Measurements from ENCODE around the gene CFC1. TPM values are rescaled to one million over a fixed set of nuclear protein-coding genes. Genes with fewer than 3 reads are reported as not detected.
A peak's percentile ranks its signal among the peaks of the same experiment; 100 is the strongest.
"Not testable (repeated sequence)": the region's sequence is repeated elsewhere in the genome, so short reads cannot be mapped to it uniquely, and the experiment has no call there.

The CFC1 gene
- total and polyA plus RNA-seq, 4 donors: not detected

DNA sequence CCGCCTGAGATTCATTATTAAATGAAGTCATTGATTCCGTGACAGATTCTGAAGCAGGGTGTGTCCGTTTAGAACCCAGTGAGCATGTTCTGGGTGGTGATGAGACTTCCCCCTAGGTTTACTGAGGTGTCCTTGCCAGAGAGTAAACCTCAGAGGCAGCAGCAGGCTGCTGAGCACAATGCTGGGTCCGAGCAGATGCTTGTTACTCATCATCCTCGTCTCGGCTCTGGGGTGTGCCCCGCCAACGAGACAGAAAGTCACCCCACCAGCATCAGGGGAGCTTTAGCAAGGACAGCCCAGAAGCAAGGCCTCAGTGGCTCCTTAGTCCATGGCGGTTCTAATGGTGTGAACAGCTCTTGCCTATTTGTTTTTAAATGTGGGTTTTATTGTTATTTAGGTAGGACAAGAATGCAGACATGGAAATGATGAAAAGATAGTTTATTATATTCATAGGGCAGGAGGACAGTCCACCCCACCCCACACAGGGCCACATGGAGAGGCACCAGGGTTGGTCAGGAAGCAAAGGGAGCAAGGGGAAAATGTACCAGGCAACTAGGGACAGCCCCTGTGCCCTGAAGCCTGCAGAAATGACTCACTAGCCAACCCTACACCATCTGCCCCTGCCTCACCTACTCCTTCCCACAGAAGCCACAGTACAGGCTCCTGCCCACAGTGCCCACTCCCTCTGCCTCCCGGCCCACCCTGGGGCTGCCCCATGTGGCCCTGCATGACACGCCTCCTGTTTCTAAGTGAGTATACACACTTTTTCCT, 10.5 kb downstream of the CFC1 start:
- H3K27me3 ChIP-seq (ENCODE audit: control insufficient read depth in 1 of 2, insufficient read depth in 2 of 2, low read length in 1 of 2); H3K27ac ChIP-seq (ENCODE audit: low read depth in 1 of 2, low read length in 2 of 2); H3K4me3 ChIP-seq (ENCODE audit: low read length in 2 of 2); H3K4me1 ChIP-seq (ENCODE audit: control insufficient read depth in 1 of 2, insufficient read depth in 2 of 2, low read length in 2 of 2); ATAC-seq (ENCODE audit: low FRiP score); intact Hi-C loops (cut with DNase I); H3K9me3 ChIP-seq (ENCODE audit: control insufficient read depth, low read length); H3K36me3 ChIP-seq (ENCODE audit: control insufficient read depth in 1 of 2, insufficient read depth in 2 of 2, low read length in 1 of 2): not testable (repeated sequence)
- no CpG with 5 or more reads among the region's 11 CpGs for WGBS, 2 donors
- peak in 1 of 2 donors; percentile 7 for DNase-seq

DNA sequence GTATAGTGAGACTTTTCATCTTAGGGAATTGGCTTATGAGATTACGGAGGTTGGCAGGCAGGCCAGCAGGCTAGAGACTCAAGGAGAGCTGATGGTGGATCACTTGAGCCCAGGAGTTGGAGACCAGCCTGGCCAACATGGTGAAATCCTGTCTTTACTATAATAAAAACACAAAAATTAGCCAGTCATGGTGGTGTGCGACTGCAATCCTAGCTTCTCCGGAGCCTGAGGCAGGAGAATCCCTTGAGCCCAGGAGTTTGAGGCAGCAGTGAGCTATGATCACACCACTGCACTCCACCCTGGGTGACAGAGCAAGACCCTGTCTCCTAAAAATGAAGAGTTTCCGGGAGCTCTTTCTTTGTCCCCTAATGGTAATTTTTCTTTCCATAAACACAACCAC, 14.6 kb downstream of the CFC1 start:
- H3K4me3 ChIP-seq (ENCODE audit: low read length in 2 of 2); intact Hi-C loops (cut with DNase I); H3K9me3 ChIP-seq (ENCODE audit: control insufficient read depth, low read length); H3K27ac ChIP-seq (ENCODE audit: low read depth in 1 of 2, low read length in 2 of 2); ATAC-seq (ENCODE audit: low FRiP score); H3K36me3 ChIP-seq (ENCODE audit: control insufficient read depth in 1 of 2, insufficient read depth in 2 of 2, low read length in 1 of 2); H3K4me1 ChIP-seq (ENCODE audit: control insufficient read depth in 1 of 2, insufficient read depth in 2 of 2, low read length in 2 of 2); H3K27me3 ChIP-seq (ENCODE audit: control insufficient read depth in 1 of 2, insufficient read depth in 2 of 2, low read length in 1 of 2): not testable (repeated sequence)
- peak in 1 of 2 donors; percentile 25 for DNase-seq
- 88 to 94% methylated on average over 2 of the region's 4 CpGs for WGBS, 2 donors

DNA sequence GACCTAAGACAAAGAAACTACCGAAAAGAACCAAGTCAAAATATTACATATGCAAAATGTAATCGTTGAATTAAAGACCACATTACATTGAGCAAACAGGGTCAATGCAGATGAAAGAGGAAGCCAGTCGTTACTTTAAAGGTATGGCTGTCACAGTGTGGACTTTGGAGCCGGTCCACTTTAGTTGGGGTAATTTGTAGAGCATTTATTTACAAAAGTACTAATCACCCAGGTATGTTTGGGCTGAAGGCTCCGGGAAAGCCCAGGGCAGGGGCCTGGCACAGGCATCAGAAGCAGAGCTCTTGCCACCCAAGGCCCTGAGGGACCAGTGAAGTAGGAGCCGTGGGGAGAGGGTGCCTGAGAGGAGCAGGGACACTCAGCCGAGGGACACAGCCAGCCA, 15.8 kb downstream of the CFC1 start:
- H3K4me1 ChIP-seq (ENCODE audit: control insufficient read depth in 1 of 2, insufficient read depth in 2 of 2, low read length in 2 of 2); H3K4me3 ChIP-seq (ENCODE audit: low read length in 2 of 2); DNase-seq; ATAC-seq (ENCODE audit: low FRiP score); H3K9me3 ChIP-seq (ENCODE audit: control insufficient read depth, low read length); H3K27ac ChIP-seq (ENCODE audit: low read depth in 1 of 2, low read length in 2 of 2); H3K36me3 ChIP-seq (ENCODE audit: control insufficient read depth in 1 of 2, insufficient read depth in 2 of 2, low read length in 1 of 2); H3K27me3 ChIP-seq (ENCODE audit: control insufficient read depth in 1 of 2, insufficient read depth in 2 of 2, low read length in 1 of 2); intact Hi-C loops (cut with DNase I): not testable (repeated sequence)
- 71 to 87% methylated on average over 3 to 4 of the region's 7 CpGs for WGBS, 2 donors

DNA sequence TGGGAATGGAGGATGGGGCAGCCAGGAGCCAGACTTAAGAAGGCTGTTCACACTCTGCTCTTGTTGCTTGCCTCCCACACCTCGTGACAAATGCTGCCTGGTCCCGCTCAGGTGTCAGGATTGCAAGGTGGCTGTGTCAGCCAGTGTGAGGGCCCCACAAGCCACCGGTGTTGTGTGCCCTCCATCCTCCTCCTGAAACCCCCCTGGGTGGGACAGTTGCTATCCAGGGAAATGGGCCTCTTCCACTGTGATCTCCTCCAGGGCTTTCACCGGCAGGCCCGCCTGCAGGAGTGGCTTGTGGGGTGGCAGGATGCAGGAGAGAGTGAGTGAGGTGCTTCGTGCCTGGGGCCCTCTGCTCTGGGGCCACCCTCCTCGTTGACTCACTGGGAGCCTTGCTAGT, 16.4 kb downstream of the CFC1 start:
- H3K4me1 ChIP-seq (ENCODE audit: control insufficient read depth in 1 of 2, insufficient read depth in 2 of 2, low read length in 2 of 2); H3K36me3 ChIP-seq (ENCODE audit: control insufficient read depth in 1 of 2, insufficient read depth in 2 of 2, low read length in 1 of 2); H3K4me3 ChIP-seq (ENCODE audit: low read length in 2 of 2); H3K27me3 ChIP-seq (ENCODE audit: control insufficient read depth in 1 of 2, insufficient read depth in 2 of 2, low read length in 1 of 2); intact Hi-C loops (cut with DNase I); H3K9me3 ChIP-seq (ENCODE audit: control insufficient read depth, low read length); H3K27ac ChIP-seq (ENCODE audit: low read depth in 1 of 2, low read length in 2 of 2): not testable (repeated sequence)
- ATAC-seq (ENCODE audit: low FRiP score) (peak; percentile 12), DNase-seq (peak in 1 of 2 donors; percentile 22)
- WGBS, 2 donors: 88% methylated on average over 2 to 3 of the region's 7 CpGs

DNA sequence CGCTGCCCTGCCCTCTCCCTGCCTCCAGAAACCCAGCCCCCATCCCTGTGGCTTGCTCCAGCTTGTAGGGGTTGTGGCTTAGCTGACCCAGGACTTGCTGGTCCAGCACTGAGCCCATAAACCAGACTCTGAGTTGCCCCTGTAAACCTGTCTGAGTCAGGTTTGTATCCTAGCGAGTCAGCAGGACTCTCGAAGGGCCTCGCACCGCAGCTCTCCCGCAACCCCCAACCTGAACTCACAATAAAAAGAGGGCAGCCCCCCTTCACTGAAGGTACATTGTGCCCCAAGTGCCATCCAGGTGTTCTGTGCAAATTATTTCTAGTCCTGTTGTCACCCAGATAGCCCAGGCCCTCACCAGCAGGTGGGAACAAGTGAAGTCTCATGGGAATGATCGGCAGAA, 17.9 kb downstream of the CFC1 start:
- H3K27me3 ChIP-seq (ENCODE audit: control insufficient read depth in 1 of 2, insufficient read depth in 2 of 2, low read length in 1 of 2); H3K4me3 ChIP-seq (ENCODE audit: low read length in 2 of 2); H3K27ac ChIP-seq (ENCODE audit: low read depth in 1 of 2, low read length in 2 of 2); H3K9me3 ChIP-seq (ENCODE audit: control insufficient read depth, low read length); H3K4me1 ChIP-seq (ENCODE audit: control insufficient read depth in 1 of 2, insufficient read depth in 2 of 2, low read length in 2 of 2); intact Hi-C loops (cut with DNase I); H3K36me3 ChIP-seq (ENCODE audit: control insufficient read depth in 1 of 2, insufficient read depth in 2 of 2, low read length in 1 of 2); ATAC-seq (ENCODE audit: low FRiP score): not testable (repeated sequence)
- WGBS, 2 donors: 90 to 98% methylated on average over 6 of the region's 7 CpGs
- DNase-seq: peak in 1 of 2 donors; percentile 31

DNA sequence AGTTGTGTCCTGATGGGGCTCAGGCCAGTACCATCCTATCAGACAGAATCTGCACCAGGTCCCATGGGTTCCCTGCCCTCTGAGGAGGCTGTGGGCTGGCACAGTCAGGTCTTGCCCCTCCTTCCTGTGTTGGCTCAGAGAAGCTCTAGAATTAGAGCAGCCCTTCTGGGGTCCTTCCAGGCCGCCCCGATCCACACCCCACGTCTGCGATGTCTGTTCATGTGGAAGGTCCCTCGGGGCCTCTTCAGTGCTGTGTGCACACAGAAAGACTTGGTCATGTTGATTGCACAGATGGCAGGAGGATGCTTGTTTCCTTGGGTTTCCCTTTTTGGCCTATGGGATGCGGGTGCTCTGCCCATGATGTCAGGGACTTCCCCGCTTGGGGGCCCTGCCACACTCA, 20.3 kb downstream of the CFC1 start:
- DNase-seq: peak in 1 of 2 donors; percentile 55
- H3K4me3 ChIP-seq (ENCODE audit: low read length in 2 of 2); H3K27ac ChIP-seq (ENCODE audit: low read depth in 1 of 2, low read length in 2 of 2); H3K36me3 ChIP-seq (ENCODE audit: control insufficient read depth in 1 of 2, insufficient read depth in 2 of 2, low read length in 1 of 2); H3K4me1 ChIP-seq (ENCODE audit: control insufficient read depth in 1 of 2, insufficient read depth in 2 of 2, low read length in 2 of 2); H3K9me3 ChIP-seq (ENCODE audit: control insufficient read depth, low read length); intact Hi-C loops (cut with DNase I); ATAC-seq (ENCODE audit: low FRiP score); H3K27me3 ChIP-seq (ENCODE audit: control insufficient read depth in 1 of 2, insufficient read depth in 2 of 2, low read length in 1 of 2): not testable (repeated sequence)
- 73 to 80% methylated on average over 5 of the region's 7 CpGs for whole genome bisulfite sequencing, 2 donors

DNA sequence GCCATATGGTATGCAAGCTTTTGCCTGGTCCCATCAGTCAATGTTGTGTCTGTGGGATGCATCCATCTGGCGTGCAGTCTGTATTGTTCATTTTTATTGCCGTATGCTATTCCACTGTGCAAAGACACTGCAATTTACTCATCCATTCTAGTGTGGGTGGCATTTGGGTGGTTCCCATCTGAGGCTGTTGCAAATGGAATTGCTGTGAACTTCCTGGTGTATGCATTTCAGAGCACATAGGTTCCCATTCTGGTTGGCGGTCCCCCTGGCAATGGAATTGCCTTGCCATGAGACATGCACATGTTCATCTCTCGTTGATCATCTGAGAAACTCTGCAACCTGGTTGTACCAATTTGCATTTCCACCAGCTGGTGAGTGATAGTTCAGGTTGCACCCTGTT, 21.8 kb downstream of the CFC1 start:
- H3K36me3 ChIP-seq (ENCODE audit: control insufficient read depth in 1 of 2, insufficient read depth in 2 of 2, low read length in 1 of 2); intact Hi-C loops (cut with DNase I); ATAC-seq (ENCODE audit: low FRiP score); H3K9me3 ChIP-seq (ENCODE audit: control insufficient read depth, low read length); H3K4me1 ChIP-seq (ENCODE audit: control insufficient read depth in 1 of 2, insufficient read depth in 2 of 2, low read length in 2 of 2); DNase-seq; H3K27ac ChIP-seq (ENCODE audit: low read depth in 1 of 2, low read length in 2 of 2); H3K4me3 ChIP-seq (ENCODE audit: low read length in 2 of 2); H3K27me3 ChIP-seq (ENCODE audit: control insufficient read depth in 1 of 2, insufficient read depth in 2 of 2, low read length in 1 of 2): not testable (repeated sequence)
- WGBS, 2 donors: no CpG with 5 or more reads among the region's 4 CpGs

DNA sequence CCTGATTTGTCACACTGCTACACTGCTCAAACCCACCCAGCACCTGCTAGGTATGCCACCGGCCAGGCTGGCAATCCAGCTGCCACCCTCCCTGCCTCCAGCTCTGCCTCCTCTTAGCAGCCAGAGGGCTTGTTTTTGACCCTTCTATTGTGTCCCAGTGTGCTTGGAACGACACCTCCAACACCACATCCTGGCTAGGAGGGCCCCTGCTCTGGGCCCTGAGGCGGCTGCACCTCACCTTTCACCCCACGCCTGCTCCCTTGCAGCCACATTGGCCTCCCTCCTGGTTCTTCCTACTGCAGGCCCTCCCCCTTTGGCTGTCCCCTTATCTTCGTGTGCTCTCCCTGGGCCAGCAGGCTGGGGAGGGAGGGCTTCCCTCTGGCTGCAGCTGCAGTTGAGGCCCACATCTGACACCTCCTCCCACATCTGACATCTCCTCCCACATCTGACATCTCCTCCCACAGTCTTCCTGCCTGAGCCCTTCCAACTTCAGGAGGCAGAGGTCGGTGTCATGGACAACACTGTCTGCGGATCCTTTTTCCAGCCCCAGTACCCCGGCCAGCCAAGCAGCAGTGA, 23.1 kb downstream of the CFC1 start:
- DNase-seq; H3K36me3 ChIP-seq (ENCODE audit: control insufficient read depth in 1 of 2, insufficient read depth in 2 of 2, low read length in 1 of 2); H3K27me3 ChIP-seq (ENCODE audit: control insufficient read depth in 1 of 2, insufficient read depth in 2 of 2, low read length in 1 of 2); H3K4me1 ChIP-seq (ENCODE audit: control insufficient read depth in 1 of 2, insufficient read depth in 2 of 2, low read length in 2 of 2); H3K27ac ChIP-seq (ENCODE audit: low read depth in 1 of 2, low read length in 2 of 2); H3K4me3 ChIP-seq (ENCODE audit: low read length in 2 of 2); H3K9me3 ChIP-seq (ENCODE audit: control insufficient read depth, low read length); intact Hi-C loops (cut with DNase I): not testable (repeated sequence)
- WGBS, 2 donors: no CpG with 5 or more reads among the region's 8 CpGs
- ATAC-seq (ENCODE audit: low FRiP score): peak; percentile 24

DNA sequence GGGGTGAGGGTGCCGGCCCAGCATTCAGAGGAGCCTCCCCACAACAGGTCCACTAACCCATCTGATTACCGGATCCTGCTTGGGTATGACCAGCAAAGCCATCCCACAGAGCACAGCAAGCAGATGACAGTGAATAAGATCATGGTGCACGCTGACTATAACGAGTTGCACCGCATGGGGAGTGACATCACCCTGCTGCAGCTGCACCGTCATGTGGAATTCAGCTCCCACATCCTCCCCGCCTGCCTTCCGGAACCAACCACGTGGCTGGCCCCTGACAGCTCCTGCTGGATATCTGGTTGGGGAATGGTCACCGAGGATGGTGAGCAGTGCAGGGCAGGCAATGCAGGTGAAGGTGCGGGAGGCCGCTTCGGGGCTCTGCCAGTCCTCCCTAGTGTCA, 25.1 kb downstream of the CFC1 start:
- H3K27me3 ChIP-seq (ENCODE audit: control insufficient read depth in 1 of 2, insufficient read depth in 2 of 2, low read length in 1 of 2); ATAC-seq (ENCODE audit: low FRiP score); intact Hi-C loops (cut with DNase I): not testable (repeated sequence)

More for the DNA sequence above, 25.1 kb downstream of the CFC1 start:
- DNase-seq: peak; percentile 20 to 64
- H3K4me1 ChIP-seq (ENCODE audit: control insufficient read depth in 1 of 2, insufficient read depth in 2 of 2, low read length in 2 of 2); H3K27ac ChIP-seq (ENCODE audit: low read depth in 1 of 2, low read length in 2 of 2); H3K36me3 ChIP-seq (ENCODE audit: control insufficient read depth in 1 of 2, insufficient read depth in 2 of 2, low read length in 1 of 2); H3K4me3 ChIP-seq (ENCODE audit: low read length in 2 of 2); H3K9me3 ChIP-seq (ENCODE audit: control insufficient read depth, low read length): not testable (repeated sequence)
- 90 to 95% methylated on average over 7 of the region's 13 CpGs for WGBS, 2 donors
